Right lobe of liver (tissue), 6 donors: ENCODE measurements around the gene FOXA1. TPM values are rescaled to one million over a fixed set of nuclear protein-coding genes. Genes with fewer than 3 reads are reported as not detected.

Experiments
- ATAC-seq, 4 donors: fragments of 200-7000 bp; cut with Tn5 transposase; one replicate each; pipeline ENCODE4 v1.9.1; 2020; ENCODE audit warnings: mild to moderate bottlenecking in 4 of 4, moderate library complexity in 4 of 4
- DNase-seq, 3 donors: peaks; one replicate each; pipeline ENCODE4 v3.0.0-alpha.2; 2020
- H3K27ac ChIP-seq, 3 donors: fragments of 200-600 bp; one replicate each; pipeline ENCODE4 v1.8.0; 2022
- H3K27me3 ChIP-seq, 2 donors: fragments of 200-600 bp; one replicate each; pipeline ENCODE4 v1.8.0; 2022
- H3K36me3 ChIP-seq, 4 donors: fragments of 200-600 bp; sonication (generic) in 1 of 4; one replicate each; pipeline versions ENCODE4 v1.5.1 to v1.8.0; 2017 to 2022; ENCODE audit warnings: control low read depth in 1 of 4
- H3K4me1 ChIP-seq, 4 donors: fragments of 200-600 bp; sonication (generic) in 1 of 4; one replicate each; pipeline versions ENCODE4 v1.5.1 to v1.8.0; 2017 to 2022; ENCODE audit warnings: control low read depth in 1 of 4
- H3K4me3 ChIP-seq, 3 donors: fragments of 200-600 bp; one replicate each; pipeline ENCODE4 v1.8.0; 2022
- H3K9me3 ChIP-seq, 4 donors: fragments of 200-600 bp; sonication (generic) in 1 of 4; one replicate each; pipeline versions ENCODE4 v1.5.1 to v1.8.0; 2017 to 2022; ENCODE audit warnings: control low read depth in 1 of 4
- POLR2A ChIP-seq: fragments of 450-650 bp; IDR thresholded peaks from one replicate; pipeline ENCODE4 v1.6.1; 2017; ENCODE audit warnings: antibody characterized with exemption, mild to moderate bottlenecking
- WGBS: methylation state at CpG from one replicate; pipeline ENCODE4 v1.1.6; 2018; ENCODE audit warnings: low coverage, low lambda C conversion rate; ENCODE audit not compliant: insufficient coverage; ENCODE audit errors: missing lambda C conversion rate; 5-methylcytosine and 5-hydroxymethylcytosine counted together
- intact Hi-C, 2 donors: fragments of 100-400 bp; cut with DNase I; formaldehyde crosslinking; loops; one replicate each; pipeline versions ENCODE4 v1.11.2 to v1.14.1; 2022
- total RNA-seq, 6 experiments: library from RNA; depleted of rRNA in 2 of 6; stranded (reverse); fragments of >200 nt in 2 of 6; fragmentation: NEBNext Ultra II Directional in 3 of 6; extraction: Animal tissue kit (Norgen Biotek cat#: 25700) in 3 of 6; gene quantifications; one replicate each; pipeline versions ENCODE4 v1.1.0 to v1.2.4, GENCODE V29; 2016 to 2023
- TF ChIP-seq, protein P1 (sequence below), 4 donors: fragments of 200-600 bp in 3 of 4; fragments of 450-650 bp in 1 of 4; IDR thresholded peaks; one replicate each; pipeline versions ENCODE4 v1.5.1 to v1.8.0; 2016 to 2022; ENCODE audit warnings: antibody characterized with exemption in 4 of 4, mild to moderate bottlenecking in 2 of 4
- donor health status: DM: no; HTN: yes; CAD: no.
- donor health status: DM: no; HTN: no; CAD: no.
- donor health status: DM: no; HTN: no; CAD: no.
- donor health status: DM: no; HTN: yes; CAD: no.
- donor health status: DM: no; HTN: yes; CAD: no.

FOXA1 gene
- total RNA-seq, 6 experiments from 2014 or later: 29.8 to 35.5 (median 32.5) TPM

DNA sequence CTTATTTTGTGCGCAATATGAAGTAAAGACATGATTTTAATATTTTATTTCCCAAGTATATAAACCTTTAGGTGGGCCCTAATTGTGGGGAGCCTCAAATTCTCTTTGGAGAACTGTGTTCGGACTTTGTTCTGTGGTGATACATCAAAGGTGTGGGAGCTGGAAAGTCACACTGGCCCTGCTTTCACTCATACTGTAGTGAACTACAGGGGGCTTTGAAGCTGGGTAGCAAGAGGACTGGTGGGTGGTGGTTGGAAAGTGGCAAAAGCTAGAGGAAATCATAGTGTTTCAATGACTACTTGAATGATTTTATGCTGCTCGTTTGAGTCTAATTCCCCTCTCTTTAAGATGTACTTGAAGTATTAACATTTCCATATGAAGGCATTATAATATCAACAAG is 13.6 kb upstream of the FOXA1 start:
- intact Hi-C loops: loop anchor here in 1 of 2 donors (10.0 kb wide), 1 partner anchor 266 kb away; no protein-coding TSS in a partner anchor
- no peak for TF ChIP-seq POLR2A
- TF ChIP-seq, protein P1, sequence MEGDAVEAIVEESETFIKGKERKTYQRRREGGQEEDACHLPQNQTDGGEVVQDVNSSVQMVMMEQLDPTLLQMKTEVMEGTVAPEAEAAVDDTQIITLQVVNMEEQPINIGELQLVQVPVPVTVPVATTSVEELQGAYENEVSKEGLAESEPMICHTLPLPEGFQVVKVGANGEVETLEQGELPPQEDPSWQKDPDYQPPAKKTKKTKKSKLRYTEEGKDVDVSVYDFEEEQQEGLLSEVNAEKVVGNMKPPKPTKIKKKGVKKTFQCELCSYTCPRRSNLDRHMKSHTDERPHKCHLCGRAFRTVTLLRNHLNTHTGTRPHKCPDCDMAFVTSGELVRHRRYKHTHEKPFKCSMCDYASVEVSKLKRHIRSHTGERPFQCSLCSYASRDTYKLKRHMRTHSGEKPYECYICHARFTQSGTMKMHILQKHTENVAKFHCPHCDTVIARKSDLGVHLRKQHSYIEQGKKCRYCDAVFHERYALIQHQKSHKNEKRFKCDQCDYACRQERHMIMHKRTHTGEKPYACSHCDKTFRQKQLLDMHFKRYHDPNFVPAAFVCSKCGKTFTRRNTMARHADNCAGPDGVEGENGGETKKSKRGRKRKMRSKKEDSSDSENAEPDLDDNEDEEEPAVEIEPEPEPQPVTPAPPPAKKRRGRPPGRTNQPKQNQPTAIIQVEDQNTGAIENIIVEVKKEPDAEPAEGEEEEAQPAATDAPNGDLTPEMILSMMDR (IDR thresholded peaks at IDR 0.05): no peak
- DNase-seq (no peak), ATAC-seq (no peak)
- H3K36me3 ChIP-seq: no peaks in the 10 kb centered on the region
- WGBS: 90% methylated on average over 3 of the region's 3 CpGs
- peaks cover 0 to 4% (median 0%) of the 10 kb centered on the region in 4 donors for H3K4me1 ChIP-seq
- no peaks in the 10 kb centered on the region for H3K9me3 ChIP-seq
- H3K27me3 ChIP-seq: no peaks in the 10 kb centered on the region
- no peak overlapping the region for H3K4me3 ChIP-seq
- no peak overlapping the region for H3K27ac ChIP-seq

DNA sequence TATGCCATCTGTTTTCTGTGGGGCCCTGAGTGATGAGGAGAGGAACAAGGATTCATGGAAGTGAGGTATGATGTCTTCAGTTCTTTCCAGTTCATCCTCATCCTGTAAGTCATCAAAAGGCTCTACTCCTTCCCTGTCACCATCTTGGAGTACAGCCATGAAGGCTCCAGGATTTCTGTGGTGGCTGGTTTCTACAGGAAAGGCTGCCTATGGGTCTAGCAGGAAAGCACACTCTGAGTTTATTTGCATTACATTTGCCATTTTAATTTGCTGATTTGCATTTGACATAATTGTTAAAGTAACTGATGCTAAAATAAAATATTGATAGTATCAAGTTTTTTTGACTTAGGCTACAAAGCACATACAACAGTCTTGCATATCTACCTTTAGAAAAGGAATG is 11.6 kb upstream of the FOXA1 start:
- Histone ChIP-seq H3K27me3 (no peaks in the 10 kb centered on the region), H3K27ac (no peak overlapping the region), H3K4me3 (no peak overlapping the region), H3K36me3 (no peaks in the 10 kb centered on the region), H3K4me1 (peaks cover 0 to 24% (median 5%) of the 10 kb centered on the region in 4 donors), H3K9me3 (no peaks in the 10 kb centered on the region)
- DNase-seq: no peak
- intact Hi-C loops: loop anchor here in 1 of 2 donors (10.0 kb wide), 1 partner anchor 268 kb away; no protein-coding TSS in a partner anchor
- TF ChIP-seq, protein P1 (IDR thresholded peaks at IDR 0.05): no peak
- no peak for TF ChIP-seq POLR2A
- no peak for ATAC-seq

DNA sequence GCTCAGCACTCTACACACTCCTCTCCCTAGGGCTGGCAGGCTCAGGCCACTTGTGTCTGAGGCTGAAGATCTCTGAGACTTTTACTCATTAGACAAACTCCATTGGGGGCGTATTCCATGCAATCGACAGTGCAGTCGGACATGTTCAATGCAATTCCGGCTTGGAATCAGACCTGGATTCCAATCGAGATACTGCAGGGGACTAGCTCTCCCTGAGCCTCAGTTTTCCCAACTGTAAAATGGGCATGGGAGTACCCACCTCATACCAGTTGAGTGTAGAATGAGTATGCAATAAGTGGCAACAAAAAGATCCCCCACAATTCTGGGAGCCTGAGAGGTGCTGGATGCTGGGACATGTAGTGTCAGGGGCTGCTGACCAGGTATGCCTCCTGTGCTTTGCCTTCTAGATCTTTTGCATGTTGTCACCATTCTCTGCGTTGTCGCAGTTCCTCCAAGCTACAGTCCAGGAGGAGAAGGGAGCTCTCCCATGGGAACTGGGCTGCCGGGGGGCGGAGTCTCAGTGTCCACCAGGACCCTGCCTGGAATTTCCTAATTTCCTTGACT is 8.7 kb upstream of the FOXA1 start:
- no peaks in the 10 kb centered on the region for H3K9me3 ChIP-seq
- peak overlapping the region in 2 of 3 donors; percentile 67 to 70 for H3K27ac ChIP-seq
- WGBS: 62% methylated on average over 6 of the region's 9 CpGs
- no peaks in the 10 kb centered on the region for H3K36me3 ChIP-seq
- DNase-seq (no peak), ATAC-seq (no peak)
- H3K4me1 ChIP-seq: peaks cover 0 to 45% (median 15%) of the 10 kb centered on the region in 4 donors
- no peak for TF ChIP-seq POLR2A
- TF ChIP-seq, protein P1 (IDR thresholded peaks at IDR 0.05): no peak
- intact Hi-C loops: loop anchor here in 1 of 2 donors (10.0 kb wide), 1 partner anchor 271 kb away; no protein-coding TSS in a partner anchor
- no peaks in the 10 kb centered on the region for H3K27me3 ChIP-seq
- peak overlapping the region in 1 of 3 donors; percentile 23 for H3K4me3 ChIP-seq

DNA sequence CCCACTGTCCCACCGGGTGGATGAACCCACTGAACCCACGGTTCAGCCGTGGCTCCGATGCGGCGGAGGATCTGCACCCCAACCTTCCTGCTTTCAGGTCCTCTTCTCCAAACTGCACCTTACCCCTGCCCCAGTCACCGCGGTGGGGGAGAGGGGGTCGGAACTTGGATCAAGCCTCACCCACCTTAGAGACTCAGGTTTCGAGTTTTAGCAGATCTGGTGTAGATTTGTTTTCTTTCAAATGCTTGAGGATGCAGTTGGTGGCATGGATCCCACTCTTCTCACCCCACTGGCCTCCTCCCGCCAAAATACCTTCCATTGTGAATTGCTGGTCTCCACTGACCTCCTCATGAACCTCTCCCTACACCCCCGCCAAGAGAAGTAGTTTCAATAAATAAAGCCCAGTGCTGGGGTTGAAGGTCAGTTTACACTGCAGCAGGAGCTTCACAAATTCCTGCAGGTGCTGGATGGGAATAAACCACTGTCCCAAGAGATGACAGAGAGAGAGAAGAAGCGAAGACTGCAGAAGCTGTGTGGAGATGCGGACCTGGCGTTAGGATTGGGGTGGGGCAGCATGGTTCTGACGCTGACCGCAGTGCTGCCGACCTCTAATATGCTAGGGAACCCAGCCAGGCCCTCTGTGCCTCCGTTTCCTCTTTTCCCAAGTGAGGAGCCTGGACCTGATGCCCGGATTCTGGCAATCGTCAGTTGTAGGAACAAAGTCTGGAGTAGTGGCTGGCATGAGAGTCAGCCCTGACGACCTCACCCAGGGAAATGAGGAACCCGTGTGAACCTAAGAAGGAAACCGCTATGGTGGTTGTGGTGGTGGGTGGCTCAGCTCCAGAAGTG is 7.8 kb upstream of the FOXA1 start:
- 6% methylated on average over 16 of the region's 24 CpGs for whole genome bisulfite sequencing
- Histone ChIP-seq H3K27me3 (no peaks in the 10 kb centered on the region), H3K4me3 (peak overlapping the region in 2 of 3 donors; percentile 23 to 33), H3K4me1 (peaks cover 0 to 45% (median 15%) of the 10 kb centered on the region in 4 donors), H3K27ac (peak overlapping the region in 2 of 3 donors; percentile 67 to 70), H3K36me3 (no peaks in the 10 kb centered on the region), H3K9me3 (no peaks in the 10 kb centered on the region)
- intact Hi-C loops: loop anchor here in 1 of 2 donors (10.0 kb wide), 1 partner anchor 272 kb away; no protein-coding TSS in a partner anchor
- no peak for TF ChIP-seq POLR2A
- TF ChIP-seq, protein P1 (IDR thresholded peaks at IDR 0.05): no peak
- ATAC-seq (peak; percentile 80 to 87 (median 84)), DNase-seq (peak in 2 of 3 donors; percentile 28 to 75)
